Fibroblast of villous mesenchyme (primary cell): ENCODE results near the gene CUEDC1. TPM values are rescaled to one million over a fixed set of nuclear protein-coding genes. Genes with fewer than 3 reads are reported as not detected.
"Not testable (repeated sequence)": the region's sequence is repeated elsewhere in the genome, so short reads cannot be mapped to it uniquely, and the experiment has no call there.

Experiments
- DNase-seq: peaks from one replicate; pipeline ENCODE4 v3.0.0-alpha.2; 2010; ENCODE audit warnings: low read depth
- H3K4me3 ChIP-seq: 2 replicates; pipeline ENCODE4 v1.5.1; 2011; ENCODE audit warnings: low read depth, mild to moderate bottlenecking, low read length
- CTCF ChIP-seq: IDR thresholded peaks from 2 replicates; pipeline ENCODE4 v1.5.1; 2012; ENCODE audit warnings: low read depth, mild to moderate bottlenecking, low read length; ENCODE audit not compliant: insufficient read depth
- total RNA-seq: library from RNA; depleted of rRNA; stranded (reverse); fragments of >200 nt; gene quantifications from 2 replicates; pipeline ENCODE4 v1.2.3, GENCODE V29; 2012

CUEDC1 gene
- total RNA-seq, 1 donor = 21.6 TPM

DNA sequence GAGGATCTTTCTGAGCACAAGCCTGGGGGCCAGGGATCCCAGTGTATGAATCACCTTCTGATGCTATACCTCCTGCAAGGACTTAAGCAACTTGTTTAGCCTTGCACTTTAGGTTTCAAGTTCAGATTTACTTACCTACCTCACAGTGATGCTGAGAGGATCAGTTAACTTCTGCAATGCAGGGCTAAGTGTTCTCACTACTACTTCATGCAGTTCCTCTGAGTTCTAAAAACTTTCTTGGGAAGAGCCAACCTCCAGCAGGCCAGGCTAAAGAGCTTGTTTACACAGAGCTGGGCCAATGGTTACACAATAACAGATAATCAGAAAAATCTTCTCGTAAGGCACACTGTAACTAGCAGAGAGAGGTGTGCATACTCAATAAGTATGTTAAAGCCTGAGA is 19.8 kb upstream of the CUEDC1 start:
- TF ChIP-seq CTCF = no peak
- no peak overlapping the region for H3K4me3 ChIP-seq
- peak; percentile 75 for DNase-seq

GRCh38 chr17:57974053-57974824 is 19.0 kb upstream of the CUEDC1 start:
- DNase-seq, H3K4me3 ChIP-seq: not testable (repeated sequence)

DNA sequence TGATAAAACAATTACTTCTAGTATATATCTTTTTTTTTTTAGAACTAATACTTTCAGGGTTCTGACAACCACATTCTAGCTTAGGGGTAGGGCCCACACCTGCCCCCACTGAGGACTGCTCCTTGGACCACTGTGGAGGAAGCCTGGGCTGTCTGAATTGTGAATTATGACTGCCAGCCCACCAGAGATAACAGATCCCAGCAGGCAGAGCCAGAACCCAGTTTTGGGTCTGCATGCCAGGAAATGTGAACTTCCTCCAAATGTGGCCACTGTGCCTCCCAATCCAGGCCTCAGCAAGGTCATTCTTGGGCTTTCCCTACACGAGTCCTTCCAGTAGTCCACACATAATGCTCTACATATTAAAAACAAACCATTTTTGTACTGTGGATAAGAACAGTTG is 16.9 kb upstream of the CUEDC1 start:
- no peak overlapping the region for H3K4me3 ChIP-seq
- DNase-seq = no peak
- no peak for TF ChIP-seq CTCF

- H3K4me3 ChIP-seq = no peak overlapping the region
- no peak for TF ChIP-seq CTCF
- no peak for DNase-seq
These were observed 16.4 kb upstream of the CUEDC1 start for GRCh38 chr17:57971572-57971971.

DNA sequence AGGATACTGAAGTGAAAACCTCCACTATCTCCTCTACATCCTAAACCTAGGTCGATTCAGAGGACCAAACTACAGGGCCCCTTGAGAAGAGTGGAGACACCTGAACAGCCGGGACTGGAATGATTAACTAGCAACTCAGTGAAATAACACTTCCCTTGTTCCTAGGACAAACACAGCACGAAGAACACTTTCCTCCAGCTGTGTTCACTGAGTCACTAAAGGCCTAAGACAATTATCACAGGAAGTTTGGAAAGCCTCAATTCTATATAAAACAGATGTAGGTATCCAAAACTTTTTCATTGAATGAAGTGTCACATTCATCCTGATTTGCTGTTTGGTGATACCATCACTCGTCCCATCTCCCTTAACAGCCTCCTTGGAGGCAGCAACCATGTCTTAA is 15.5 kb upstream of the CUEDC1 start:
- no peak for TF ChIP-seq CTCF
- no peak for DNase-seq
- no peak overlapping the region for H3K4me3 ChIP-seq

GRCh38 chr17:57968456-57968855 is 13.2 kb upstream of the CUEDC1 start:
- DNase-seq = no peak
- TF ChIP-seq CTCF = no peak
- H3K4me3 ChIP-seq = no peak overlapping the region

- no peak overlapping the region for H3K4me3 ChIP-seq
- TF ChIP-seq CTCF = no peak
- no peak for DNase-seq
These were observed 11.7 kb upstream of the CUEDC1 start for GRCh38 chr17:57966875-57967274.
